Activated CD8-positive, alpha-beta memory T cell treated with anti-CD3 and anti-CD28 coated beads for 36 hours (primary cell): Measurements from ENCODE around the gene CAMKK1. TPM values are rescaled to one million over a fixed set of nuclear protein-coding genes. Genes with fewer than 3 reads are reported as not detected.

Experiments
- CTCF ChIA-PET: fragments of 350-600 bp; sonication (Branson Sonifier 250); formaldehyde crosslinking; loops from one replicate; lab custom pipeline; 2021; ENCODE audit warnings: antibody characterized with exemption; lab: Charles Lee
- POLR2A ChIA-PET: fragments of 350-600 bp; sonication (Branson Sonifier 250); formaldehyde crosslinking; loops from one replicate; lab custom pipeline; 2021; ENCODE audit warnings: antibody characterized with exemption; lab: Charles Lee
- total RNA-seq, 2 experiments: library from RNA; stranded (reverse); gene quantifications; one replicate each; pipeline ENCODE4 v1.2.3, GENCODE V29; 2021

CAMKK1 gene
- total RNA-seq, 2 experiments from 2014 or later, result 3.1 to 3.5 TPM

- POLR2A ChIA-PET, result interaction anchor here (0.5 kb wide), 1 partner anchor 1127 kb away, joined by 5 read pairs; no protein-coding TSS in a partner anchor
- CTCF ChIA-PET, result interaction anchor here (1.1 to 1.2 kb wide), 2 partner anchors 25 to 44 kb away, joined by 3 to 5 read pairs; partner anchors contain the start of gene NCBP3
These were observed 3.4 kb downstream of the CAMKK1 start for GRCh38 chr17:3889325-3890012.

GRCh38 chr17:3888343-3889171 is 4.3 kb downstream of the CAMKK1 start:
- CTCF ChIA-PET, result interaction anchor here (1.0 kb wide), 1 partner anchor 25 kb away, joined by 3 read pairs; no protein-coding TSS in a partner anchor
- POLR2A ChIA-PET, result no interaction called here

- POLR2A ChIA-PET, result no interaction called here
- CTCF ChIA-PET, result interaction anchor here (1.0 kb wide), 1 partner anchor 24 kb away, joined by 3 read pairs; no protein-coding TSS in a partner anchor
These were observed 5.0 kb downstream of the CAMKK1 start for GRCh38 chr17:3887804-3888203.

GRCh38 chr17:3887394-3887793 is 5.5 kb downstream of the CAMKK1 start:
- ChIA-PET POLR2A (no interaction called here), CTCF (no interaction called here)

- ChIA-PET POLR2A (no interaction called here), CTCF (no interaction called here)
These were observed 6.1 kb downstream of the CAMKK1 start for GRCh38 chr17:3886776-3887175.

- POLR2A ChIA-PET, result no interaction called here
- CTCF ChIA-PET, result interaction anchor here (1.1 kb wide), 1 partner anchor 59 kb away, joined by 3 read pairs; no protein-coding TSS in a partner anchor
These were observed 6.9 kb downstream of the CAMKK1 start for GRCh38 chr17:3885970-3886369.

GRCh38 chr17:3885271-3885670 is 7.6 kb downstream of the CAMKK1 start:
- CTCF ChIA-PET, result interaction anchor here (0.5 to 1.2 kb wide), 3 partner anchors 58 to 147 kb away, joined by 3 to 5 read pairs (median 3); no protein-coding TSS in a partner anchor
- POLR2A ChIA-PET, result no interaction called here

GRCh38 chr17:3884188-3884587 is 8.7 kb downstream of the CAMKK1 start:
- POLR2A ChIA-PET, result no interaction called here
- CTCF ChIA-PET, result interaction anchor here (0.5 to 1.2 kb wide), 2 partner anchors 146 to 974 kb away, joined by 3 read pairs; no protein-coding TSS in a partner anchor

GRCh38 chr17:3882276-3882675 is 10.6 kb downstream of the CAMKK1 start:
- CTCF ChIA-PET, result no interaction called here
- POLR2A ChIA-PET, result no interaction called here

GRCh38 chr17:3880983-3881382 is 11.9 kb downstream of the CAMKK1 start:
- POLR2A ChIA-PET, result no interaction called here
- CTCF ChIA-PET, result no interaction called here

GRCh38 chr17:3879591-3880417 is 13.0 kb downstream of the CAMKK1 start:
- POLR2A ChIA-PET, result no interaction called here
- CTCF ChIA-PET, result interaction anchor here (0.6 to 1.2 kb wide), 2 partner anchors 34 to 1281 kb away, joined by 3 to 5 read pairs; no protein-coding TSS in a partner anchor

GRCh38 chr17:3879186-3879585 is 13.7 kb downstream of the CAMKK1 start:
- CTCF ChIA-PET, result interaction anchor here (1.2 kb wide), 1 partner anchor 35 kb away, joined by 3 read pairs; no protein-coding TSS in a partner anchor

GRCh38 chr17:3877220-3877619 is 15.6 kb downstream of the CAMKK1 start:
- POLR2A ChIA-PET, result no interaction called here

More at GRCh38 chr17:3879186-3879585, 13.7 kb downstream of the CAMKK1 start:
- POLR2A ChIA-PET, result no interaction called here

GRCh38 chr17:3875317-3875716 is 17.5 kb downstream of the CAMKK1 start:
- ChIA-PET POLR2A (no interaction called here), CTCF (no interaction called here)

More at GRCh38 chr17:3877220-3877619, 15.6 kb downstream of the CAMKK1 start:
- CTCF ChIA-PET, result no interaction called here

- POLR2A ChIA-PET, result no interaction called here
- CTCF ChIA-PET, result no interaction called here
These were observed 19.0 kb downstream of the CAMKK1 start for GRCh38 chr17:3873862-3874261.

- ChIA-PET CTCF (no interaction called here), POLR2A (no interaction called here)
These were observed 22.0 kb downstream of the CAMKK1 start for GRCh38 chr17:3870871-3871306.

- POLR2A ChIA-PET, result no interaction called here
- CTCF ChIA-PET, result interaction anchor here (1.1 kb wide), 1 partner anchor 11 kb away, joined by 3 read pairs; no protein-coding TSS in a partner anchor
These were observed 25.2 kb downstream of the CAMKK1 start for GRCh38 chr17:3867606-3868005.

- CTCF ChIA-PET, result interaction anchor here (1.1 kb wide), 1 partner anchor 10 kb away, joined by 3 read pairs; no protein-coding TSS in a partner anchor
- POLR2A ChIA-PET, result no interaction called here
These were observed 25.7 kb downstream of the CAMKK1 start for GRCh38 chr17:3867106-3867505.

- POLR2A ChIA-PET, result no interaction called here
- CTCF ChIA-PET, result interaction anchor here (1.1 to 1.4 kb wide), 2 partner anchors 9 kb away, joined by 3 read pairs; no protein-coding TSS in a partner anchor
These were observed 26.6 kb downstream of the CAMKK1 start for GRCh38 chr17:3866276-3866675.
